VCaP (cell line): ENCODE results near the gene PLCB1.

Experiments
- H3K27ac ChIP-seq: fragments of 450-650 bp; 2 replicates; pipeline ENCODE4 v1.5.1; 2017
- TF ChIP-seq, protein P1 (sequence below): fragments of 450-650 bp; conservative IDR thresholded peaks from 2 replicates; pipeline ENCODE4 v1.5.1; 2017; ENCODE audit warnings: mild to moderate bottlenecking, moderate library complexity

PLCB1 gene

DNA sequence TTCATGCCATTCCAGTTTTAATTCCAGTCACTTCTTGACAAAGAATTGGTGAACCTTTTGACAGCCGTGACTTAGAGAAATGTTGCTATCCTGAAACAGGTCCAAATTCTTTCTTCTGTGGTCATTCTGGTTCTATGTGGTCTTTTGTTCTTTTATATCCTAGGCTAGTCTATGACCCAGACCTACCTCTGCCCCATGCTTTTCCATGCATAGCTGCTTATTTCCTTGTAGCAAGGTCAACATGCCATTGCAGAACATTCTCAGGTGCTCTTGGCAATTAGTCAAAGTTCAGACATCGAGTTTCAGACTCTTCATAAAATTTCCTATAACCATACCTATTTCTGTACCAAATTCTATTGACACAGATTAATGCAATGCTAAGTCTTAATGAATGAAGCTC lies 202.6 kb downstream of the PLCB1 start:
- TF ChIP-seq, protein P1, sequence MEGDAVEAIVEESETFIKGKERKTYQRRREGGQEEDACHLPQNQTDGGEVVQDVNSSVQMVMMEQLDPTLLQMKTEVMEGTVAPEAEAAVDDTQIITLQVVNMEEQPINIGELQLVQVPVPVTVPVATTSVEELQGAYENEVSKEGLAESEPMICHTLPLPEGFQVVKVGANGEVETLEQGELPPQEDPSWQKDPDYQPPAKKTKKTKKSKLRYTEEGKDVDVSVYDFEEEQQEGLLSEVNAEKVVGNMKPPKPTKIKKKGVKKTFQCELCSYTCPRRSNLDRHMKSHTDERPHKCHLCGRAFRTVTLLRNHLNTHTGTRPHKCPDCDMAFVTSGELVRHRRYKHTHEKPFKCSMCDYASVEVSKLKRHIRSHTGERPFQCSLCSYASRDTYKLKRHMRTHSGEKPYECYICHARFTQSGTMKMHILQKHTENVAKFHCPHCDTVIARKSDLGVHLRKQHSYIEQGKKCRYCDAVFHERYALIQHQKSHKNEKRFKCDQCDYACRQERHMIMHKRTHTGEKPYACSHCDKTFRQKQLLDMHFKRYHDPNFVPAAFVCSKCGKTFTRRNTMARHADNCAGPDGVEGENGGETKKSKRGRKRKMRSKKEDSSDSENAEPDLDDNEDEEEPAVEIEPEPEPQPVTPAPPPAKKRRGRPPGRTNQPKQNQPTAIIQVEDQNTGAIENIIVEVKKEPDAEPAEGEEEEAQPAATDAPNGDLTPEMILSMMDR: no peak

DNA sequence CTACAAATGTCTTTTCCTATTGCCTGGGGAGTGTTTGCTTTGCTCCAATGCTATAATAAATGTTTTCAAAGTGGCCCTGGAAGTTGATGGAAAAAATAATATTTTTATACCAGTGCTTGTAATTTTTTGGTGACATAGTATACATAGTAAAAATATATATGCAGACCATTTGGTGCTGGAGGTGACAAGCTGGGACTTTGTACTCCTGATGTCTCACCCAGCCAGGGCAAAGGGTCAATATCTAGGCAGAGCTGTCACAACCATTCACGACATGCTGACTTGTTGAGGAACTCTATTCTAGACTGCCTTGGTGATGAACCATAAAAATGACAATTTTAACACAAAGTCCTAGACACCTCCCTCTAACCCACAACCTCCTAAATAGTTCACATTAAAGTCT lies 203.0 kb downstream of the PLCB1 start:
- no peak overlapping the region for H3K27ac ChIP-seq
- TF ChIP-seq, protein P1: no peak

More for the DNA sequence above, 202.6 kb downstream of the PLCB1 start:
- no peak overlapping the region for H3K27ac ChIP-seq

DNA sequence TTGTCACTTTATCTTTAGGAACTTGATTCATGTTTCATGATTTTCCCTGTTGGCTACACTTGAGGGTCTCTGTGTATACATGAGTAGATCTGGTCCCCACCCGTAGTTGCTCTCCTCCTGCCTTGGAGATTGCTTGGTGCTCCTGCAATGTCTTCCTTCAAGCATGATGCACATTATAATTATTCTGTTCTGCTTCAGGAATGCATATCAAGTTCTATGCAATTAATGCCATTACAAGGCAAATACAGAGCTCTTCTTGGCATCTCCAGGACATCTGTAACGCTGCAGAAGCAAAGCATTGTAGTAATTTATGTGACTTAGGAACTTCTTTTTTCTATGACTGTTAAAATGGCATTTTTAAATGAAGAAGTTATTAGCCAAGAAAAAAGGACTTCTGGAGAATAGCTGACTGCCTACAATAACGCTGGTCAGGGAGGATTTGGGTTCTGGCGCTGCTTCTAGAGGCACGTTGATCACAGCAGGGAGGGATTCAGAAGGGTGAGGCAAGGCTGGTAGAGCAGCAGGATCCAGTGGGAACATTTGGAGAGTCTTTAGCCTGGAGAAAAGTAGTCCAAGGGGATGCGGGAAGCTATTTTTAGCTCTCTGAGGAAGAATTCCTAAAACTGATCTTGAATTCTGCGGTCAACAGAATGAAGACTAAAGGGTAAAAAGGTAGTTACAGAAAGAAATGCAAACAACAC lies 203.6 kb downstream of the PLCB1 start:
- H3K27ac ChIP-seq: no peak overlapping the region
- TF ChIP-seq, protein P1: no peak

DNA sequence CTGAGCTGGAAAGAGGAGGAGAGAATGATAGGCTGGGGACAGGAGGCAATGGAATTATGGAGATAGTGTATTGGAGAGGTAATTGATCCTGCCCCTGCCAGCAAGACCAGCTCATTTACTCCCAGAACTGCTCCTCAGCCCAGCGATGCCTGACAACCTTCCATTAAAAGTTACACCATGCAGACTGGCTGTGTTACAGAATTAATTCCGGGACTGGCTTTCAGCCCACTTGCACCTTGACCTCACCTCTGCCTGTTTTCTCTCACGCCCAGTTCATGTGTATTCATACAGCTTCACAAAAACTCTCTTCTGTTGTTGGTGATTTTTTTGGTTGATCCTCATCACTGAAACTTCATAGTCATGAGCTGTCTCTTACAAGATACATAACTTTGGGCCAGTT lies 207.3 kb downstream of the PLCB1 start:
- H3K27ac ChIP-seq: no peak overlapping the region
- TF ChIP-seq, protein P1: no peak

DNA sequence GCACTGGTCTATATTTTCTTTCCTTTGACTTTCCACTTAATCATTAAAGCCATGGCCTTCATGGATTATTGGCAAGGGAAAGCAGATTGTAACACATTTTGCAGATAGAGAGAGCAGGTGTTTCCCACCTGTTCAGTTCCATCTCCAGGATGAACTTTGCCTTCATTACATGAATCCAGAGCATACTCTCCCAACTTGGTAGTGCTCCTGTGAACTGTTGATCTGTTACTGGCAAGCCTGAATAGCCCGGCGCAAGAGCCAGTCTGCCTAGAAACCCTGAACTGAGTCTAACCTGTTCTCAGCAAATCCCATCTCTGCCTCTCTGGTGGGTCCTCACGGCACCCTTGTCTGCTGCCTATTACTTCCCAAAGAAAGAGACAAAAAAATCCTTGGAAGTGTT lies 210.3 kb downstream of the PLCB1 start:
- H3K27ac ChIP-seq: no peak overlapping the region
- TF ChIP-seq, protein P1: no peak

DNA sequence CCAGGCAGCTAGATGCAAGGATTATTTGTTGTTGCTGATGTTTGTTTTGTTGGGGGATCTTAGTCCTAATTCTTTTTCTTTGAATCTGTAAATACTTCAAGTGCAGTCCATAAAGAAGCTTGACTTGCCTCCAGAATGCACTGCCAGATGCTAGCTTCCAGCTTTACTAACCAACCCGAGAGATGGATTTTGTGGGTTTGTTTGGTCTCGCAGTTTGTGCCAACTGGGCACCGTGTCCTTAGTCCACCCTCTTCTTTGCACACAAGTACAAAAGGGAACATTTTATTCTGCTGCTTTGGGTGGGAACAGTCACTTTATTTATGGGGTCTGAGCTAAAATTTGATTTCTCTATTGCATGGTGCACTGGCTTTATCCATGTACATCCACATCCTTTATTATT lies 212.0 kb downstream of the PLCB1 start:
- no peak overlapping the region for H3K27ac ChIP-seq
- TF ChIP-seq, protein P1: no peak

DNA sequence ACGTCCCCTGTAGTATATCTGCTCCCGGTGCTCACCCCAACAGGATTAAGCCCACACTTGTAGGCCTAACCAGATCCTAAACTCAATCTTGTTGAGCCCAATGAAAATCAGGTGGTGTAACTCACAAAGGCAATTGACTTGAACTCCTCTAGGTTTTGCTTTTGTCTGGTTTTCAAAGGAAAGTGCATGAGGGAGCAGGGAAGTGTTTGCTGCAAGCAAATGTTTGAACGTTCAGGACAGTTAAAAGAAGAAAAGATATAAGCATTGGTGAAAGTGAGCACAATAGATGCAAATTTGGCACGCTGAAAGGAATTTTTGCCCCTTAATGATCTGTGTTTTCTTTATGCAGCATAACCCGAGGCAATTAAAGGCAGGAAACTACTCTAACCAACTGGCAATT lies 212.6 kb downstream of the PLCB1 start:
- TF ChIP-seq, protein P1: no peak
- H3K27ac ChIP-seq: no peak overlapping the region
